Stimulated activated CD4-positive, alpha-beta T cell treated with anti-CD3 and anti-CD28 coated beads, TNF-alpha, amount 100 ng/mL, for 4 hours (primary cell): ENCODE data around the gene CYSRT1.
A peak's percentile ranks its signal among the peaks of the same experiment; 100 is the strongest.

Experiments
- DNase-seq, 3 experiments: peaks; one replicate each; pipeline ENCODE4 v3.0.0-alpha.2; 2020; ENCODE audit warnings: low read depth in 3 of 3

CYSRT1 gene

GRCh38 chr9:137226338-137227053 lies 1.5 kb downstream of the CYSRT1 start:
- no peak for DNase-seq

GRCh38 chr9:137227054-137227852 lies 2.3 kb downstream of the CYSRT1 start, which contains the start of gene RNF224:
Gene RNF224 (plus strand): TSS chr9:137227502. CDS start chr9:137228336, 834 bp downstream.
- DNase-seq, result peak; percentile 65 to 71 (median 67)

GRCh38 chr9:137227853-137228505 lies 3.0 kb downstream of the CYSRT1 start:
- no peak for DNase-seq

- DNase-seq, result no peak
These were observed 3.6 kb downstream of the CYSRT1 start for GRCh38 chr9:137228506-137228967.

- no peak for DNase-seq
These were observed 4.3 kb downstream of the CYSRT1 start for GRCh38 chr9:137228968-137229896.

- DNase-seq, result no peak
These were observed 5.1 kb downstream of the CYSRT1 start for GRCh38 chr9:137229903-137230704.

- no peak for DNase-seq
These were observed 5.9 kb downstream of the CYSRT1 start, which contains the start of gene SLC34A3 for GRCh38 chr9:137230705-137231371. Gene SLC34A3 (plus strand): TSS chr9:137230901. CDS start chr9:137231703, 802 bp downstream.

- no peak for DNase-seq
These were observed 6.5 kb downstream of the CYSRT1 start for GRCh38 chr9:137231372-137232039.

- DNase-seq, result no peak
These were observed 7.1 kb downstream of the CYSRT1 start for GRCh38 chr9:137232101-137232500.

- DNase-seq, result no peak
These were observed 7.5 kb downstream of the CYSRT1 start for GRCh38 chr9:137232510-137232909.

- no peak for DNase-seq
These were observed 8.4 kb downstream of the CYSRT1 start for GRCh38 chr9:137233143-137233980.

GRCh38 chr9:137234055-137234697 lies 9.2 kb downstream of the CYSRT1 start:
- DNase-seq, result no peak

GRCh38 chr9:137234758-137235423 lies 9.9 kb downstream of the CYSRT1 start:
- DNase-seq, result no peak

GRCh38 chr9:137235424-137236237 lies 10.7 kb downstream of the CYSRT1 start:
- DNase-seq, result no peak

- DNase-seq, result peak; percentile 84 to 90 (median 86)
These were observed 11.4 kb downstream of the CYSRT1 start for GRCh38 chr9:137236238-137236935.
